ENCODE measurements around the gene MRPL54.

DNA sequence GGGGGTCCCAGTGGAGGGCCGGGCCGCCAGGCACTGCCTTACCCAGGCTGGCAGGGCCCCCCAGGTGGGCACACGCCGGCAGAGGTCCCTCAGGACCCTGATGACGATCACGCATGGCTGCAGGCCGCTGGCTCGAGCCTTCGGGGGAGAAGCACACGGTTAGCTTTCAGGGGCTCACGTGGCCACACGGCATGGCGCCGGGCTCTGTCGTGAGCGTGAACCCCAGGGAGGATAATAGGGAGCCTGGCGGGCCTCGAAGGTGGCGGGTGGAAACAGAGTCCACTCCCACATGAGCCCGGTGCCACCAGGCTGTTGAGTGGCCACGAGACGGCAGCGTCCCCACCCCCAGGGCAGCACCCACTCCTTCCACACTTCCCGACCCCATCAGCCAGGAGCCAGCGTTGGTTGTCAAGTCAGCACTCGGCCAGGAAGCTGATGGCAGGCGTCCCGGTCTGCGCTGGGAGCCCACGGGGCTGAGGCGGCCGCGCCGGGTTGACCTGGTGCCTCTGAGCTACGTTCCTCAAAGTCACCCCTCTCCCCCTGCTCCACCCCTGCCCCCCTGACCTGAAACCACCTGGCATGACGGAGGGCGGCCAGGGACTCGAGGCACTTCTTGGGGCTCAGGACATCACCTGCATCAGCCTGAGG is 48.4 kb downstream of the MRPL54 start:
- TF ChIP-seq EZH2 (IDR thresholded peaks at IDR 0.05) (no peak), EZH2phosphoT487 (IDR thresholded peaks at IDR 0.05) (no peak)
- TF ChIP-seq, protein P1, sequence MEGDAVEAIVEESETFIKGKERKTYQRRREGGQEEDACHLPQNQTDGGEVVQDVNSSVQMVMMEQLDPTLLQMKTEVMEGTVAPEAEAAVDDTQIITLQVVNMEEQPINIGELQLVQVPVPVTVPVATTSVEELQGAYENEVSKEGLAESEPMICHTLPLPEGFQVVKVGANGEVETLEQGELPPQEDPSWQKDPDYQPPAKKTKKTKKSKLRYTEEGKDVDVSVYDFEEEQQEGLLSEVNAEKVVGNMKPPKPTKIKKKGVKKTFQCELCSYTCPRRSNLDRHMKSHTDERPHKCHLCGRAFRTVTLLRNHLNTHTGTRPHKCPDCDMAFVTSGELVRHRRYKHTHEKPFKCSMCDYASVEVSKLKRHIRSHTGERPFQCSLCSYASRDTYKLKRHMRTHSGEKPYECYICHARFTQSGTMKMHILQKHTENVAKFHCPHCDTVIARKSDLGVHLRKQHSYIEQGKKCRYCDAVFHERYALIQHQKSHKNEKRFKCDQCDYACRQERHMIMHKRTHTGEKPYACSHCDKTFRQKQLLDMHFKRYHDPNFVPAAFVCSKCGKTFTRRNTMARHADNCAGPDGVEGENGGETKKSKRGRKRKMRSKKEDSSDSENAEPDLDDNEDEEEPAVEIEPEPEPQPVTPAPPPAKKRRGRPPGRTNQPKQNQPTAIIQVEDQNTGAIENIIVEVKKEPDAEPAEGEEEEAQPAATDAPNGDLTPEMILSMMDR (IDR thresholded peaks at IDR 0.05), result no peak
